ENCODE results near the gene OR2A12.

The OR2A12 gene

DNA sequence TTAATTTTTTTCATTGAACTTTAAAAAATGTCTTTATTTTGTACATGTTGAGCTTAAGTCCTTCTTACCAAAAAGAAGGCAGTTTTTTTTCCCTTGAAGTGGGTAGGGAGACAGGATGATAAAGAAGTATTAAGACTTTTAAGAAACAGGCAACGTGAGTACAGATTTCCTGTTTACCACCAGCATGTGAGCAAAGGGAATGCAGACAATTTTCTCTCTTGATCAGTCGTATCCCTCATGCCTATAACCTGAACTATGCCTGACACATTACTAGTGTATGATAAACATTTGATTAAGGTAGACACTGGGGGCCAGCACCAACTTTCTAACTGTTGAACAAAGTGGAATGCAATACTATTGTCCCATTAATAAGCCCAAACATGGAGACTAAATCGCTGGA, 14.5 kb downstream of the OR2A12 start:
- DNase-seq, result no peak
- Mint-ChIP-seq H3K9me3 (no peaks in the 10 kb centered on the region), H3K4me3 (no peak overlapping the region), H3K27me3 (ENCODE audit: low read depth, poor library complexity) (peaks cover 10% of the 10 kb centered on the region), H3K4me1 (no peaks in the 10 kb centered on the region), H3K27ac (no peak overlapping the region), H3K36me3 (ENCODE audit: low read depth) (no peaks in the 10 kb centered on the region)
- TF ChIP-seq CTCF (IDR thresholded peaks at IDR 0.05), result no peak

GRCh38 chr7:144102041-144102440, 16.0 kb downstream of the OR2A12 start:
- Mint-ChIP-seq H3K27me3 (ENCODE audit: low read depth, poor library complexity) (peaks cover 14% of the 10 kb centered on the region), H3K36me3 (ENCODE audit: low read depth) (no peaks in the 10 kb centered on the region), H3K27ac (no peak overlapping the region), H3K4me3 (no peak overlapping the region), H3K9me3 (no peaks in the 10 kb centered on the region), H3K4me1 (no peaks in the 10 kb centered on the region)
- no peak for DNase-seq
- no peak for TF ChIP-seq CTCF (IDR thresholded peaks at IDR 0.05)

DNA sequence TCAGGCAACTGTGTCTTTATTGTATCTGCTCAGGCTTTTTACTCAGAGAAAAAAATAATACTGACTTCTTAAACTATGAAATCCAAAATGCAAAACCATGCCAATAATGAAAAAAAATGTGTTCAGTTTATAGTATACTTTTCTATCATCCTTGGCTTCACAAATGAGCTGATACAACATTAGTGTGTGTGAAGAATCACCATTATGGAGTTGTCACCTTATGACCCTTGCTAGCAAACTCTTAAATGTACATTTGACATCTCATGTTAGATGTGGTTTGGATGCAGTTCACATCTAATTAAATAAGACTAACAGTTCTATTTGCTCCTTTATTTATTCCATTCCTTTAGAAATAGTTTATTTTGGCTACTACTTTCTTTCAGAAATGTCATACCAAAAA, 19.1 kb downstream of the OR2A12 start:
- no peaks in the 10 kb centered on the region for H3K9me3 Mint-ChIP-seq
- no peak for DNase-seq
- no peak overlapping the region for H3K27ac Mint-ChIP-seq
- TF ChIP-seq CTCF (IDR thresholded peaks at IDR 0.05), result no peak
- no peak overlapping the region for H3K4me3 Mint-ChIP-seq
- peaks cover 14% of the 10 kb centered on the region for H3K27me3 Mint-ChIP-seq (ENCODE audit: low read depth, poor library complexity)
- no peaks in the 10 kb centered on the region for H3K36me3 Mint-ChIP-seq (ENCODE audit: low read depth)
- H3K4me1 Mint-ChIP-seq, result no peaks in the 10 kb centered on the region

DNA sequence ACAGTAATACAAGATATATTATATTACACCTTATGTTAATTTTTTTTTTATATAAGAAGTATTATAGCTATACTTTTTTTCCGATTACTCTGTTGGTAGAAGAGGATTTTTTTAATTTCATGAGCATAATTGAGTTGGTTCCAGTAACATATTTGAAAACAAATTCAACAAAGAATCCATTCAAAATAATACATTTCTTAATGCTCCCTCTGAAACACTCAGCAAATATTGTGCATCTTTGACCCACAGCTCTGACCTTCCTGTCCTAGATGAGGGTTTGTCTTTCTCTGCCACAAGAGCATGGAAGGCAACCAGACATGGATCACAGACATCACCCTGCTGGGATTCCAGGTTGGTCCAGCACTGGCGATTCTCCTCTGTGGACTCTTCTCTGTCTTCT, 23.2 kb downstream of the OR2A12 start, which contains the start of gene OR2A2:
OR2A2 (plus strand) TSS at position 301 of the 400 bp plus-strand sequence; CDS start at position 301, 0 bp downstream.
- H3K4me3 Mint-ChIP-seq, result no peak within 1 kb of the TSS
- no peak within 1 kb of the TSS for H3K27ac Mint-ChIP-seq
- peaks cover 6% of the 10 kb centered on the region for H3K27me3 Mint-ChIP-seq (ENCODE audit: low read depth, poor library complexity)
- H3K4me1 Mint-ChIP-seq, result no peaks in the 10 kb centered on the region
- DNase-seq, result no peak
- H3K36me3 Mint-ChIP-seq (ENCODE audit: low read depth), result no peaks in the 10 kb centered on the region
- no peaks in the 10 kb centered on the region for H3K9me3 Mint-ChIP-seq
- no peak for TF ChIP-seq CTCF (IDR thresholded peaks at IDR 0.05)

DNA sequence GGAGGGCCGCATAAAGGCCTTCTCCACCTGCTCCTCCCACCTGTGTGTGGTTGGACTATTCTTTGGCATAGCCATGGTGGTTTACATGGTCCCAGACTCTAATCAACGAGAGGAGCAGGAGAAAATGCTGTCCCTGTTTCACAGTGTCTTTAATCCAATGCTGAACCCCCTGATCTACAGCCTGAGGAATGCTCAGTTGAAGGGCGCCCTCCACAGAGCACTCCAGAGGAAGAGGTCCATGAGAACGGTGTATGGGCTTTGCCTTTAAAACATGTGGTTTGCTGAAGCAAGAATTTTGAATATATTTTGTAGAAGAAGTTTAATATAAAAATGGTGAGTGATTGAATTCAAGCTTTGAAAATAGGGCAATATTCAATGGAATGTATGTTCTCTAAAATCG, 24.2 kb downstream of the OR2A12 start:
- no peaks in the 10 kb centered on the region for H3K36me3 Mint-ChIP-seq (ENCODE audit: low read depth)
- H3K27me3 Mint-ChIP-seq (ENCODE audit: low read depth, poor library complexity), result peaks cover 6% of the 10 kb centered on the region
- no peak for DNase-seq
- no peak for TF ChIP-seq CTCF (IDR thresholded peaks at IDR 0.05)
- H3K27ac Mint-ChIP-seq, result no peak overlapping the region
- H3K9me3 Mint-ChIP-seq, result no peaks in the 10 kb centered on the region
- H3K4me1 Mint-ChIP-seq, result no peaks in the 10 kb centered on the region
- no peak overlapping the region for H3K4me3 Mint-ChIP-seq

DNA sequence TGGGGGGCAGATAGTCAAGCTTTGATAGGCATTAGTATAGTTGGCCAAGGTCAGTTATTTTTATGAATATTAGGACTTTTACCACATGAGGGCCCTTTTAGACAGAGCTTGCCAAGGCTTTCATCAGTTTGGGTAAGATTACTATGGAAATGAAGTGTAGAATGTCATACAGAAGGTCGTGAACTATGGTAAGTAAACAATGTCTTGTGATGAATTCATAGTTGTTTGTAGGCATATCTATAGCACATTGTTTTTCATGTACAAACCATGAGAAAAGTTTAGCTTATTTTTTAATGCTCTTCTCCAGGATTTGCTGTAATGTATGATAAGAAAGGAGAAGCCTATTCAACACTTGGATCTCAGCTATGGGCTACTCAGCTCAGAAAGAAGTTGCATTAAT, 27.6 kb downstream of the OR2A12 start:
- Mint-ChIP-seq H3K4me1 (no peaks in the 10 kb centered on the region), H3K4me3 (no peak overlapping the region), H3K9me3 (peaks cover 2% of the 10 kb centered on the region), H3K27ac (no peak overlapping the region), H3K27me3 (ENCODE audit: low read depth, poor library complexity) (no peaks in the 10 kb centered on the region), H3K36me3 (ENCODE audit: low read depth) (no peaks in the 10 kb centered on the region)
- no peak for TF ChIP-seq CTCF (IDR thresholded peaks at IDR 0.05)
- DNase-seq, result no peak

Measured in nephron progenitor cell (in vitro differentiated cells).